ENCODE data around the gene C5.

C5 gene

DNA sequence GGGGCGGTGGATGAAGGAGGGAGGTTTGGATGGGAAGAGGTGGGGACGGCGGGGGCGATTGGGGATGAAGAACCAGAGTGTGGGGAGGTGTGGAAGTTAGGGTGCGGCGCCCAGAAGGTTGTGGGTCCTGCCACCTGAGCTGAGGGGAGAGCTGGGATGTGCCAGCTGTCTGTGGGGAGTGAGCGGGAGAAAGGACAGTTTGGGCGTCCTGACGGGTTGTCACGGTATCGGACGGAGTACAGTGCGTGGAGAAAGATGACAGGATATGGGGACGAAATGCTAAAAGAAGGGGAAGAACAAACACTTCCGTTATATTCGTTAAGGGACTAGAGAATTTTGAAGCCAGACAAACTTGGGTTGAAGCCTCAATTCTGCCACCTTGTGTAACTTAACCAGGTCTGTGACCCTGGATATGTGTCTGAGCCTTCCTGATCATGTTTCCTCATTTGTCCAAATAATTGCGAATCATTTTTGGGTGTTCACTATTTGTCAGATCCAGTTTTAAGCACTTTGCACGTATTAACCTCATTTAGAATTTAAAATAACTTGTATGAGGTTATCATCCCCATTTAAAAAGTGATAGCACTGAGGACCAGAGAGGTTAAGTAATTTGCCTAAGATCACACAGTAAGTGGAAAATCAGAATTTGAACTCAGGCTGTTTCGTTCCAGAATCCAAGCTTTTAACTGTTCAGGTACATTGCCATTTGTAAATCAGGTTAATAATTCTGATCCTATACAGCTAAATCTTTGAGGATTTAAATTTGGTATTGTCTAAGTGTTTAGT, 25.4 kb upstream of the C5 start:
- no peak for DNase-seq (ENCODE audit: low spot score)
- Histone ChIP-seq H3K27ac (peak overlapping the region; percentile 92 to 97), H3K4me3 (peak overlapping the region; percentile 89)
- TF ChIP-seq, protein P1, sequence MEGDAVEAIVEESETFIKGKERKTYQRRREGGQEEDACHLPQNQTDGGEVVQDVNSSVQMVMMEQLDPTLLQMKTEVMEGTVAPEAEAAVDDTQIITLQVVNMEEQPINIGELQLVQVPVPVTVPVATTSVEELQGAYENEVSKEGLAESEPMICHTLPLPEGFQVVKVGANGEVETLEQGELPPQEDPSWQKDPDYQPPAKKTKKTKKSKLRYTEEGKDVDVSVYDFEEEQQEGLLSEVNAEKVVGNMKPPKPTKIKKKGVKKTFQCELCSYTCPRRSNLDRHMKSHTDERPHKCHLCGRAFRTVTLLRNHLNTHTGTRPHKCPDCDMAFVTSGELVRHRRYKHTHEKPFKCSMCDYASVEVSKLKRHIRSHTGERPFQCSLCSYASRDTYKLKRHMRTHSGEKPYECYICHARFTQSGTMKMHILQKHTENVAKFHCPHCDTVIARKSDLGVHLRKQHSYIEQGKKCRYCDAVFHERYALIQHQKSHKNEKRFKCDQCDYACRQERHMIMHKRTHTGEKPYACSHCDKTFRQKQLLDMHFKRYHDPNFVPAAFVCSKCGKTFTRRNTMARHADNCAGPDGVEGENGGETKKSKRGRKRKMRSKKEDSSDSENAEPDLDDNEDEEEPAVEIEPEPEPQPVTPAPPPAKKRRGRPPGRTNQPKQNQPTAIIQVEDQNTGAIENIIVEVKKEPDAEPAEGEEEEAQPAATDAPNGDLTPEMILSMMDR (IDR thresholded peaks at IDR 0.05): no peak

DNA sequence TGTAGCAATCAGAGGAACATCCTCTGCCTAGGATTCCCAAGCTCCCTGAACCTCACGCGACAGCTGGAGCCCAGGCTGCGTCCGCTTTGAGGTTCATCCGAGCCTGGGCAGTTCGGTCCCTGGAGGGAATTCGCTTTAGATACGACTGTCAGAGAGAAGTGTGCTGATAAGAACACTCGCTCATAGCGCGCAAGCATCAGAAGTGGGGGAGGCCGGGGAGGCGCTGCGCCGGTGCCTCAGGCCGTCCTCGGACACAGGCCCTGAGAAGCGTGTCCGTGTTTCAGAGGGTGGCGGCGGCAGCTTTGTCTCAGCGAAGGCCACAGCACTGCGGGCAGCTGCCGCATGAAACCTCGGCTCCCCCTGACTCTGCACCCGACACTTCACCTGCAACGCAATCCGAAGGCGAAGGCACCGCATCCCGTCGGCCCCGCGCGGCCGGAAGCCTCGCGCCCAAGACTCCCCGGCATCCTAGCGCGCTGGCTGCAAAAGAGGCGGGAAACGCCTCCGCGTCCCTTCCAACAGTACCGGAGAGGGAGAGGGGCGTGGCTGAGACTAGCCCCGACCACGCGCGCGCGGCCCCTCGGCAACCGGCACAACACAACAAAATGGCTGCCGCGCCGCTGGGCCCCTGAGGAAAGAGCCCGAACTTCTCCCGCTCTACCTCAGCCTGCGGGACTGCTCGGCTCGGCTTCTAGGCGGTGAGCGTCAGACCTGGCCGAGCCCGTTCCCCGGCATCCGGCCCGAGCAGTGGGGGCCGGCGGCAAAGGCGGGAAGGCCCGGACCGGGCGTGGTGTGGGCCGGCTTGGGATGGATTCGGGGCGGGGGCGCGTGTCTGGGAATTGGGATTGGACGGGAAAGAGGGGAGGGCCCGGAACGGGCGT, 24.5 kb upstream of the C5 start, which contains the start of gene CNTRL:
Gene CNTRL, plus strand, starts transcription at position 586 of the 881 bp plus-strand sequence. CDS start 13,372 bp downstream, outside the sequence.
- TF ChIP-seq, protein P1 (IDR thresholded peaks at IDR 0.05): no peak
- DNase-seq (ENCODE audit: low spot score): peak; percentile 95
- H3K27ac ChIP-seq: peak within 1 kb of the TSS; percentile 92 to 97
- H3K4me3 ChIP-seq: peak within 1 kb of the TSS; percentile 89

DNA sequence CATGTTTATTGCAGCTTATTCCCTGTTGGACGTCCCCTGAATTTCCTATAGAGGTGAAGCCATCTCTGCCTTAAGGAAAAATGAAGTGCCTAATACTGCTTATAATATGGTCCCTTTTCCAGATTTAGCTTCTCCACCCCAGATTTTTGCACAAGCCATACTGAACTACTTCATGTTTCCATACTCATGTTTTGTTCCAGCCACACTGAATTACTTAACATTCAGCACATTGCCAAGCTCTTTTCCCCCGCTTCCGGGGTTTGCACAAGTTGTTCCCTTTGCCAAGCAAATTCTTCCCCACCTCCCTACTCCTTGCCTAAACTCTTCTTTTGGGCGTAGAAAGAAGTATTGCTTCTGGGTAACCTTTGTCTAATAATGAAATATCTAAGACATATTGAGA, 23.0 kb upstream of the C5 start:
- Histone ChIP-seq H3K4me3 (peak overlapping the region; percentile 89), H3K27ac (peak overlapping the region; percentile 92 to 97)
- DNase-seq (ENCODE audit: low spot score): peak; percentile 84
- TF ChIP-seq, protein P1 (IDR thresholded peaks at IDR 0.05): no peak

DNA sequence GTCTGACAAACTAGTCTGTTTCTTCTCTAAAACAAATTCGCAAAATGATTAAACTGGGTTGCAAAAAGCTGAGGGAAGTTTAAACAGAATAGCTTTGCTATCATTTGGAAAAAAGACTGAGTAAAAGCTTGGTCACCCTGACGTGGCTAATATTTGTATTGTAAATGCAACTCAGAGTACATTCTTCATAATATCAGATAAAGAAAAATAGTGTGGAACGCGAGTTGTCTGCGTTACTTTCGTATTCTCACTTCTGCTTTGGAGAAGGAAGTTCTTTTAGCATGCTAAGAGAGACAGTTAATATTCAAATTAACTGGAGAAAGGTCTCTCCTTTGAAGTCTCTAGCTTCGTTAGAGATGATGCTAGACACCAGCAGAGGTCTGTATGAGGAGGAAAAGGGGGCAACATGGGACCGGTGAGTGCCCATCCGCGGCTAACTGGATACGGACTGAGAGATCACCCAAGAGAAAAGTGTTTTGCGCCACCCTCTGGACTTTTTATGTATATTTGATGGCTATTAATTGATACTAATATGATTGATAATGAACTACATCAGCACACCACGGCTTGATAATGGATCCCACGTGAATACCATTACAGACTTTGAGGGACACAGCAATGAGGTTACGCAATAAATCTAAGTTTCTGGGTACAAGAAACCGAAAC, 21.8 kb upstream of the C5 start:
- TF ChIP-seq, protein P1 (IDR thresholded peaks at IDR 0.05): no peak
- DNase-seq (ENCODE audit: low spot score): no peak
- peak overlapping the region; percentile 64 for H3K4me3 ChIP-seq

DNA sequence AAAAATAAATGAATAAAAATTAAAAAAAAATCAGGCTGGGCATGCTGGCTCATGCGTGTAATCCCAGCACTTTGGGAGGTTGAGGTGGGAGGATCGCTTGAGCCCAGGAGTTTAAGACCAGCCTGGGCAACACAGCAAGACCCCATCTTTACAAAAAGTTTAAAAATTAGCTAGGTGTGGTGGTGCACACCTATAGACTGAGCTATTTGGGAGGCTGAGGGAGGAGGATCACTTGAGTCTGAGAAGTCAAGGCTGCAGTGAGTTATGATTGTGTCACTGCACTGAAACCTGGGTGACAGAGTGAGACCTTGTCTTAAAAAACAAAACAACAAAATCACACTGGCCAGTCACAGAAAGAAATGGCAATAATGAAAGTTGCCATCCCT, 21.3 kb upstream of the C5 start:
- Histone ChIP-seq H3K4me3 (peak overlapping the region; percentile 64), H3K27ac (peak overlapping the region; percentile 25 to 97)
- DNase-seq (ENCODE audit: low spot score): no peak
- TF ChIP-seq, protein P1 (IDR thresholded peaks at IDR 0.05): no peak

More for the DNA sequence above, 21.8 kb upstream of the C5 start:
- peak overlapping the region; percentile 25 to 97 for H3K27ac ChIP-seq

DNA sequence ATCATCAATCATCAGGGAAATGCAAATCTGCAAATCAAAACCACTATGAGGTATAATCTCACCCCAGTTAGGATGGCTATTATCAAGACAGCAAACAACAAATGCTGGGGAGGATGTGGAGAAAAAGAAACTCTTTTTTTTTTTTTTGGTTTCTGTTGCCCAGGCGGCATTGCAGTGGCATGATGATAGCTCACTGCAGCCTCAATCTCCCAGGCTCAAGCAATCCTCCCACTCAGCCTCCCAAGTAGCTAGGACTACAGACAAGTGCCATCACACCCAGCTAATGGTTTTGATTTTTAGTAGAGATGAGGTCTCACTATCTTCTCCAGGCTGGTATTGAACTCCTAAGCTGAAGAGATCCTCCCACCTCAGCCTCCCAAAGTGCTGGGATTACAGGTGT, 19.3 kb upstream of the C5 start:
- H3K27ac ChIP-seq: no peak overlapping the region
- no peak overlapping the region for H3K4me3 ChIP-seq
- DNase-seq (ENCODE audit: low spot score): no peak
- TF ChIP-seq, protein P1 (IDR thresholded peaks at IDR 0.05): no peak
